ENCODE data around the gene ACOT7. TPM values are rescaled to one million over a fixed set of nuclear protein-coding genes. Genes with fewer than 3 reads are reported as not detected.

ACOT7 gene
- total and polyA plus RNA-seq, 2 of the 13 experiments (the other 11 are each of a cell fraction or from before 2014, with no cell fraction given): 33.0 to 55.8 TPM

GRCh38 chr1:6259491-6260362 lies 133.8 kb downstream of the ACOT7 start (continued):
- TF ChIP-seq ZNF687 (CRISPR knock-in tag; IDR thresholded peaks at IDR 0.05) (peak; percentile 65), ZFP41 (CRISPR knock-in tag; IDR thresholded peaks at IDR 0.05; ENCODE audit: borderline replicate concordance) (no peak), ZNF773 (CRISPR knock-in tag; IDR thresholded peaks at IDR 0.05; ENCODE audit: borderline replicate concordance) (no peak), U2AF2 (IDR thresholded peaks at IDR 0.05; ENCODE audit: low read depth, low read length) (no peak), TFDP1 (CRISPR knock-in tag; IDR thresholded peaks at IDR 0.05; ENCODE audit: borderline replicate concordance) (peak; percentile 33; the same call in 1 of the 2 replicates), SALL1 (CRISPR knock-in tag; IDR thresholded peaks at IDR 0.05) (peak; percentile 33; the same call in 1 of the 2 replicates)
- TF ChIP-seq, protein P1, sequence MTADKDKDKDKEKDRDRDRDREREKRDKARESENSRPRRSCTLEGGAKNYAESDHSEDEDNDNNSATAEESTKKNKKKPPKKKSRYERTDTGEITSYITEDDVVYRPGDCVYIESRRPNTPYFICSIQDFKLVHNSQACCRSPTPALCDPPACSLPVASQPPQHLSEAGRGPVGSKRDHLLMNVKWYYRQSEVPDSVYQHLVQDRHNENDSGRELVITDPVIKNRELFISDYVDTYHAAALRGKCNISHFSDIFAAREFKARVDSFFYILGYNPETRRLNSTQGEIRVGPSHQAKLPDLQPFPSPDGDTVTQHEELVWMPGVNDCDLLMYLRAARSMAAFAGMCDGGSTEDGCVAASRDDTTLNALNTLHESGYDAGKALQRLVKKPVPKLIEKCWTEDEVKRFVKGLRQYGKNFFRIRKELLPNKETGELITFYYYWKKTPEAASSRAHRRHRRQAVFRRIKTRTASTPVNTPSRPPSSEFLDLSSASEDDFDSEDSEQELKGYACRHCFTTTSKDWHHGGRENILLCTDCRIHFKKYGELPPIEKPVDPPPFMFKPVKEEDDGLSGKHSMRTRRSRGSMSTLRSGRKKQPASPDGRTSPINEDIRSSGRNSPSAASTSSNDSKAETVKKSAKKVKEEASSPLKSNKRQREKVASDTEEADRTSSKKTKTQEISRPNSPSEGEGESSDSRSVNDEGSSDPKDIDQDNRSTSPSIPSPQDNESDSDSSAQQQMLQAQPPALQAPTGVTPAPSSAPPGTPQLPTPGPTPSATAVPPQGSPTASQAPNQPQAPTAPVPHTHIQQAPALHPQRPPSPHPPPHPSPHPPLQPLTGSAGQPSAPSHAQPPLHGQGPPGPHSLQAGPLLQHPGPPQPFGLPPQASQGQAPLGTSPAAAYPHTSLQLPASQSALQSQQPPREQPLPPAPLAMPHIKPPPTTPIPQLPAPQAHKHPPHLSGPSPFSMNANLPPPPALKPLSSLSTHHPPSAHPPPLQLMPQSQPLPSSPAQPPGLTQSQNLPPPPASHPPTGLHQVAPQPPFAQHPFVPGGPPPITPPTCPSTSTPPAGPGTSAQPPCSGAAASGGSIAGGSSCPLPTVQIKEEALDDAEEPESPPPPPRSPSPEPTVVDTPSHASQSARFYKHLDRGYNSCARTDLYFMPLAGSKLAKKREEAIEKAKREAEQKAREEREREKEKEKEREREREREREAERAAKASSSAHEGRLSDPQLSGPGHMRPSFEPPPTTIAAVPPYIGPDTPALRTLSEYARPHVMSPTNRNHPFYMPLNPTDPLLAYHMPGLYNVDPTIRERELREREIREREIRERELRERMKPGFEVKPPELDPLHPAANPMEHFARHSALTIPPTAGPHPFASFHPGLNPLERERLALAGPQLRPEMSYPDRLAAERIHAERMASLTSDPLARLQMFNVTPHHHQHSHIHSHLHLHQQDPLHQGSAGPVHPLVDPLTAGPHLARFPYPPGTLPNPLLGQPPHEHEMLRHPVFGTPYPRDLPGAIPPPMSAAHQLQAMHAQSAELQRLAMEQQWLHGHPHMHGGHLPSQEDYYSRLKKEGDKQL (CRISPR knock-in tag; IDR thresholded peaks at IDR 0.05; ENCODE audit: low read depth): no peak
- TF ChIP-seq, protein P2, sequence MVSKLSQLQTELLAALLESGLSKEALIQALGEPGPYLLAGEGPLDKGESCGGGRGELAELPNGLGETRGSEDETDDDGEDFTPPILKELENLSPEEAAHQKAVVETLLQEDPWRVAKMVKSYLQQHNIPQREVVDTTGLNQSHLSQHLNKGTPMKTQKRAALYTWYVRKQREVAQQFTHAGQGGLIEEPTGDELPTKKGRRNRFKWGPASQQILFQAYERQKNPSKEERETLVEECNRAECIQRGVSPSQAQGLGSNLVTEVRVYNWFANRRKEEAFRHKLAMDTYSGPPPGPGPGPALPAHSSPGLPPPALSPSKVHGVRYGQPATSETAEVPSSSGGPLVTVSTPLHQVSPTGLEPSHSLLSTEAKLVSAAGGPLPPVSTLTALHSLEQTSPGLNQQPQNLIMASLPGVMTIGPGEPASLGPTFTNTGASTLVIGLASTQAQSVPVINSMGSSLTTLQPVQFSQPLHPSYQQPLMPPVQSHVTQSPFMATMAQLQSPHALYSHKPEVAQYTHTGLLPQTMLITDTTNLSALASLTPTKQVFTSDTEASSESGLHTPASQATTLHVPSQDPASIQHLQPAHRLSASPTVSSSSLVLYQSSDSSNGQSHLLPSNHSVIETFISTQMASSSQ (IDR thresholded peaks at IDR 0.05; ENCODE audit: low read depth): no peak
- TF ChIP-seq, protein P2 (CRISPR knock-in tag; IDR thresholded peaks at IDR 0.05; ENCODE audit: borderline replicate concordance): peak; percentile 24; the same call in 1 of the 2 replicates
- TF ChIP-seq, protein P3, sequence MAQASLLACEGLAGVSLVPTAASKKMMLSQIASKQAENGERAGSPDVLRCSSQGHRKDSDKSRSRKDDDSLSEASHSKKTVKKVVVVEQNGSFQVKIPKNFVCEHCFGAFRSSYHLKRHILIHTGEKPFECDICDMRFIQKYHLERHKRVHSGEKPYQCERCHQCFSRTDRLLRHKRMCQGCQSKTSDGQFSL (CRISPR knock-in tag; IDR thresholded peaks at IDR 0.05): peak; percentile 20; the same call in 1 of the 2 replicates

All from HepG2 (cell line).